NCI-H774 (cell line): ENCODE data around the gene UPK1A.
"Not testable (repeated sequence)": the region's sequence is repeated elsewhere in the genome, so short reads cannot be mapped to it uniquely, and the experiment has no call there.

Experiments
- DNase-seq: peaks from one replicate; lab custom pipeline; 2025; lab: John Stamatoyannopoulos, UW

The UPK1A gene

DNA sequence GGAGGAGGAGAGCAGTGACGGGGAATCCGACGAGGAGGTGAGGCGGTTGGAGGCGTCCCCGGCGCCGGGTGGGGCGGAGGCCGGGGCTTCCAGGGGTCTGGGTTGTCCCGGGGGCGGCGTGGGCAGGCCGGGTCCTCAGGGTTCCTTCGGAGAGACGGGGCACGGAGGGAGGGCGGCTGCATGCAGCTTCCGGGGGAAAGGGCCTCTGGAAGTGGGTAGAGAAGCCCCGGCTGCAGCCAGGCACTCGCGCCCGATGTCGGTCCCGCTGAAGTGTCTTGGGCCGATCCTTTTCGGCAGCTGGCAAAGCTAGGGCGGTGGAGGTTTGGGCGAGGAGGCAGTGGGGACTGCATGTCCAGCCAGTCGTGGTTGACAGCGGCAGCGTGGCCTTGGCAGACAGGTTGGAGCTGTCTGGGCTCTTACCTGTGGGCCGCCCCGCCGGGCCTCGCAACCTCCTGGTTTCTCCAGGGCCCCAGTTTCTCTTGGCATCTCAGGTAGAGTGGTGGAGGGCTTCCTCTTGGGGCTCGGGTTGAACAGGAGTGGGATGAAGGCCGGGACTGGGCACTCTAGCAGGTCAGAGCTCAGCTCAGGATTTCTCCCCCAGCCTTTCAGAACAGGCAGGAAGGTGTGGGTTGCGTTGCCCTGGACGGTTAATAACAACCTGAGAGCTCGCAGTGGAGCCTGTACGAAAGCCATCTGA is 52.2 kb downstream of the UPK1A start:
- no peak for DNase-seq

DNA sequence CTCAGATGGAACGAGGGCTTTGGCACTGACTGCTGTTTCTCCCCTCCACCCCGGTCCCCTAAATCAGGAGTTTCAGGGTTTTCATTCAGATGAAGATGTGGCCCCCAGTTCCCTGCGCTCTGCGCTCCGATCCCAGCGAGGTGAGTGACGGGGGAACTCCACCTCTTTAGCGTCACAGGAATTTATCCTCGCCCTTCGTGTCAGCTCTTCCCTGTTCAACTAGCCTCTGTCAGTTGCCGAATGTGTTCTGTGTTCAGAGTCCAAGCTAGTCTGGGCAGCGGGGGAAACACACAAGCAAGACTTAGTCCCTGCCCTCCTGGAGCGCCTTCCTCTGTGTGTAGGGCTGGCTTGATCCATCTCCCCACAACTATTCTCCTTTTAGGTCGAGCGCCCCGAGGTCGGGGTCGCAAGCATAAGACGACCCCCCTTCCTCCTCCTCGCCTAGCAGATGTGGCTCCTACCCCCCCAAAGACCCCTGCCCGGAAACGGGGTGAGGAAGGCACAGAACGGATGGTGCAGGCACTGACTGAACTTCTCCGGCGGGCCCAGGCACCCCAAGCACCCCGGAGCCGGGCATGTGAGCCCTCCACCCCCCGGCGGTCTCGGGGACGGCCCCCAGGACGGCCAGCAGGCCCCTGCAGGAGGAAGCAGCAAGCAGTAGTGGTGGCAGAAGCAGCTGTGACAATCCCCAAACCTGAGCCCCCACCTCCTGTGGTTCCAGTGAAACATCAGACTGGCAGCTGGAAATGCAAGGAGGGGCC is 53.3 kb downstream of the UPK1A start:
- DNase-seq: no peak

GRCh38 chr19:35720163-35720524 is 53.8 kb downstream of the UPK1A start:
- no peak for DNase-seq

DNA sequence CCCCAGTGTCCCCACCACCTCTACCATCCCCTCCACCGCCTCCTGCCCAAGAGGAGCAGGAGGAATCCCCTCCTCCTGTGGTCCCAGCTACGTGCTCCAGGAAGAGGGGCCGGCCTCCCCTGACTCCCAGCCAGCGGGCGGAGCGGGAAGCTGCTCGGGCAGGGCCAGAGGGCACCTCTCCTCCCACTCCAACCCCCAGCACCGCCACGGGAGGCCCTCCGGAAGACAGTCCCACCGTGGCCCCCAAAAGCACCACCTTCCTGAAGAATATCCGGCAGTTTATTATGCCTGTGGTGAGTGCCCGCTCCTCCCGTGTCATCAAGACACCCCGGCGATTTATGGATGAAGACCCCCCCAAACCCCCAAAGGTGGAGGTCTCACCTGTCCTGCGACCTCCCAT is 54.3 kb downstream of the UPK1A start:
- DNase-seq: no peak

DNA sequence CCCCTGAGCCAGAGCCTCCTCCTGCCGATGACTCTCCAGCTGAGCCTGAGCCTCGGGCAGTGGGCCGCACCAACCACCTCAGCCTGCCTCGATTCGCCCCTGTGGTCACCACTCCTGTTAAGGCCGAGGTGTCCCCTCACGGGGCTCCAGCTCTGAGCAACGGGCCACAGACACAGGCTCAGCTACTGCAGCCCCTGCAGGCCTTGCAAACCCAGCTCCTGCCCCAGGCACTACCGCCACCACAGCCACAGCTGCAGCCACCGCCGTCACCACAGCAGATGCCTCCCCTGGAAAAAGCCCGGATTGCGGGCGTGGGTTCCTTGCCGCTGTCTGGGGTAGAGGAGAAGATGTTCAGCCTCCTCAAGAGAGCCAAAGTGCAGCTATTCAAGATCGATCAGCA is 55.1 kb downstream of the UPK1A start:
- no peak for DNase-seq

GRCh38 chr19:35722461-35722860 is 56.1 kb downstream of the UPK1A start:
- no peak for DNase-seq

- DNase-seq: no peak
These were observed 56.6 kb downstream of the UPK1A start for GRCh38 chr19:35722897-35723296.

DNA sequence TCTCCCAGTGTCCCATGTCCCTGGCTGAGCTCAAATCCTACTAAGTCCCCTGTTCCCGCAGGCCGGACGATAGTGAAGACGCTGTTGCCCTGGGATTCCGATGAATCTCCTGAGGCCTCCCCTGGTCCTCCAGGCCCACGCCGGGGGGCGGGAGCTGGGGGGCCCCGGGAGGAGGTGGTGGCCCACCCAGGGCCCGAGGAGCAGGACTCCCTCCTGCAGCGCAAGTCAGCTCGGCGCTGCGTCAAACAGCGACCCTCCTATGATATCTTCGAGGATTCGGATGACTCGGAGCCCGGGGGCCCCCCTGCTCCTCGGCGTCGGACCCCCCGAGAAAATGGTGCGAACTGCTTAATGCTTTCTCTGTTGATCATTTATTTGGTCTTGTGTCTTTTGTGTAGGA is 57.4 kb downstream of the UPK1A start:
- DNase-seq: no peak

DNA sequence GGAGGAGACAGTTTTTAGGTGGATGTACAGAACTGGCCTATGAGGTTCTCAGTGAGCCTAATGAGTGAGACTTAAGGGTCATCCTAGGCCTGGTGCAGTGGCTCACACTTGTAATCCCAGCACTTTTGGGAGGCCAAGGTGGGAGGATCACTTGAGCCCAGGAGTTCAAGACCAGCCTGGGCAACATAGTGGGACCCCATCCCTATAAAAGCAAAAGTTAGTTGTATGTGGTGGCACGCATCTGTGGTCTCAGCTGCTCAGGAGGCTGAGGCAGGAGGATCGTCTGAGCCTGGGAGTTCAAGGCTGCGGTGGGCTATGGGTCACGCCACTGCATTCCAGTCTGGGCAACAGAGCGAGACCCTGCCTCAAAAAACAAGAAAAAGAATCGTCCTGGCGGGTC is 57.8 kb downstream of the UPK1A start:
- DNase-seq: not testable (repeated sequence)

GRCh38 chr19:35724560-35724959 is 58.2 kb downstream of the UPK1A start:
- DNase-seq: no peak

- no peak for DNase-seq
These were observed 59.0 kb downstream of the UPK1A start for GRCh38 chr19:35725216-35725861.

DNA sequence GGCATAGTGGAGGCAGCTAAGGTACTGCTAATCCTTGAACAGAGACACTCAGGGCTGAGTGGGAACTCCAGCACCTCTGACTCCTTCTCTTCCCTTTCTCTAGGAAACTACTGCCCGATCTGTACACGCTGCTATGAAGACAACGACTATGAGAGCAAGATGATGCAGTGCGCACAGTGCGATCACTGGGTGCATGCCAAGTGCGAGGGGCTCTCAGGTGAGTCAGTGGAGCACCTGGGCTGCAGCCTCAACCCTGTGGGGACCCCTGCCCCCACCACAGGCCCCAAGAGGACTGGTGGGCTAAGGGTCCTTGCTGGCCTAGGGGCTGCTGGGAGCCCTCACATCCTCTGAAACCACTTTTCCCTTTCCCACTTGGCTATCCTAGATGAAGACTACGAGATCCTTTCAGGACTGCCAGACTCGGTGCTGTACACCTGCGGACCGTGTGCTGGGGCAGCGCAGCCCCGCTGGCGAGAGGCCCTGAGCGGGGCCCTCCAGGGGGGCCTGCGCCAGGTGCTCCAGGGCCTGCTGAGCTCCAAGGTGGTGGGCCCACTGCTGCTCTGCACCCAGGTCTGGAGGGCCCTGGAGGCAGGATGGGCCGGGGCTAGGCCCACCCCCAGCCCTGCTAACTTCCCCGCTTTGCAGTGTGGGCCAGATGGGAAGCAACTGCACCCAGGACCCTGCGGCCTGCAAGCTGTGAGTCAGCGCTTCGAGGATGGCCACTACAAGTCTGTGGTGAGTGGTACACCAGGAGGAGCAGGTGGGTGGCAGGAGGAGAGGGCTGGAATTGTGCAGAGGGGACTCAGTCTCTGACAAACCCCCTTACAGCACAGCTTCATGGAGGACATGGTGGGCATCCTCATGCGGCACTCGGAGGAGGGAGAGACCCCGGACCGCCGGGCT is 61.0 kb downstream of the UPK1A start:
- DNase-seq: no peak
